GM23338 (cell line): ENCODE results near the gene CPNE5. TPM values are rescaled to one million over a fixed set of nuclear protein-coding genes. Genes with fewer than 3 reads are reported as not detected.
A peak's percentile ranks its signal among the peaks of the same experiment; 100 is the strongest.

Experiments used
- ATAC-seq: fragments of 200-7000 bp; cut with Tn5 transposase; 3 replicates; pipeline ENCODE4 v1.9.1; 2020
- DNase-seq: peaks from one replicate; pipeline ENCODE4 v3.0.0-alpha.2; 2015; ENCODE audit warnings: low spot score
- H2AFZ ChIP-seq: fragments of 200-600 bp; sonication (generic); 2 replicates; pipeline ENCODE4 v1.8.0; 2016; ENCODE audit warnings: antibody characterized with exemption, mild to moderate bottlenecking, moderate library complexity
- H3F3A ChIP-seq: fragments of 200-600 bp; sonication (generic); replicated peaks from 2 replicates; pipeline ENCODE4 v1.8.0; 2017; ENCODE audit warnings: antibody characterized with exemption, mixed run types, low read depth
- H3K27ac ChIP-seq: fragments of 200-600 bp; sonication (generic); 2 replicates; pipeline ENCODE4 v1.6.1; 2016; ENCODE audit warnings: low read depth
- H3K27me3 ChIP-seq: fragments of 200-600 bp; sonication (generic); 2 replicates; pipeline ENCODE4 v1.8.0; 2016; ENCODE audit warnings: mild to moderate bottlenecking, mixed run types, moderate library complexity; ENCODE audit not compliant: insufficient read depth
- H3K36me3 ChIP-seq: fragments of 200-600 bp; sonication (generic); 2 replicates; pipeline ENCODE4 v1.8.0; 2016; ENCODE audit warnings: mild to moderate bottlenecking; ENCODE audit not compliant: insufficient read depth
- H3K4me1 ChIP-seq: fragments of 200-600 bp; sonication (generic); 2 replicates; pipeline ENCODE4 v1.8.0; 2016; ENCODE audit warnings: mild to moderate bottlenecking, moderate library complexity; ENCODE audit not compliant: insufficient read depth
- H3K4me2 ChIP-seq: fragments of 200-600 bp; sonication (generic); 2 replicates; pipeline ENCODE4 v1.7.1; 2017; ENCODE audit warnings: mixed run types
- H3K4me3 ChIP-seq: fragments of 200-600 bp; sonication (generic); 2 replicates; pipeline ENCODE4 v1.6.1; 2016; ENCODE audit warnings: mixed run types
- H3K79me2 ChIP-seq: fragments of 200-600 bp; sonication (generic); replicated peaks from 2 replicates; pipeline ENCODE4 v1.8.0; 2017; ENCODE audit warnings: mild to moderate bottlenecking; ENCODE audit not compliant: insufficient read depth
- H3K9me2 ChIP-seq: fragments of 200-600 bp; sonication (generic); 2 replicates; pipeline ENCODE4 v1.8.0; 2017; ENCODE audit not compliant: insufficient read depth
- H4K20me1 ChIP-seq: fragments of 200-600 bp; sonication (generic); replicated peaks from 2 replicates; pipeline ENCODE4 v1.8.0; 2017; ENCODE audit warnings: mild to moderate bottlenecking; ENCODE audit not compliant: insufficient read depth
- H3K27ac Mint-ChIP-seq: 2 replicates; pipeline ENCODE4 v1.8.0; 2020; ENCODE audit warnings: inconsistent platforms, mild to moderate bottlenecking, moderate library complexity, mixed read lengths
- H3K27me3 Mint-ChIP-seq: 3 replicates; pipeline ENCODE4 v1.8.0; 2022; ENCODE audit warnings: low read depth, mild to moderate bottlenecking, moderate library complexity, mixed read lengths, inconsistent platforms; ENCODE audit not compliant: insufficient read depth, poor library complexity
- H3K36me3 Mint-ChIP-seq: 3 replicates; pipeline ENCODE4 v1.8.0; 2021; ENCODE audit warnings: low read depth, mild to moderate bottlenecking, inconsistent platforms, moderate library complexity, mixed read lengths
- H3K4me1 Mint-ChIP-seq: 3 replicates; pipeline ENCODE4 v1.8.0; 2020; ENCODE audit warnings: mild to moderate bottlenecking, inconsistent platforms, mixed read lengths
- H3K4me3 Mint-ChIP-seq: 3 replicates; pipeline ENCODE4 v1.8.0; 2021; ENCODE audit warnings: moderate library complexity, mild to moderate bottlenecking, inconsistent platforms, mixed read lengths
- H3K9me3 Mint-ChIP-seq: 3 replicates; pipeline ENCODE4 v1.8.0; 2020; ENCODE audit warnings: moderate library complexity, mild to moderate bottlenecking, inconsistent platforms, mixed read lengths
- CREB1 ChIP-seq: fragments of 250-450 bp; sonication (Bioruptor Pico); IDR thresholded peaks from 2 replicates; pipeline ENCODE4 v1.5.0; 2020; ENCODE audit warnings: low read depth, mild to moderate bottlenecking, moderate library complexity
- EZH2 ChIP-seq: fragments of 200-600 bp; sonication (generic); IDR thresholded peaks from one replicate; pipeline ENCODE4 v1.8.0; 2017; ENCODE audit warnings: antibody characterized with exemption, mild to moderate bottlenecking, low read depth; ENCODE audit not compliant: unreplicated experiment
- EZH2phosphoT487 ChIP-seq: fragments of 200-600 bp; sonication (generic); IDR thresholded peaks from one replicate; pipeline ENCODE4 v1.8.1; 2018; ENCODE audit warnings: antibody characterized with exemption; ENCODE audit not compliant: unreplicated experiment
- JUNB ChIP-seq: IDR thresholded peaks from one replicate; pipeline ENCODE4 v1.6.1; 2016; ENCODE audit warnings: antibody characterized with exemption; ENCODE audit not compliant: unreplicated experiment
- NANOG ChIP-seq: IDR thresholded peaks from 2 replicates; pipeline ENCODE4 v1.6.1; 2016; ENCODE audit warnings: antibody characterized with exemption, borderline replicate concordance
- STAT1 ChIP-seq: IDR thresholded peaks from one replicate; pipeline ENCODE4 v1.6.1; 2016; ENCODE audit warnings: antibody characterized with exemption; ENCODE audit not compliant: unreplicated experiment
- ZNF114 ChIP-seq: fragments of 250-450 bp; sonication (Bioruptor Pico); IDR thresholded peaks from 2 replicates; pipeline ENCODE4 v1.5.0; 2020; ENCODE audit warnings: mild to moderate bottlenecking, moderate library complexity
- ZNF331 ChIP-seq: fragments of 250-450 bp; sonication (Bioruptor Pico); IDR thresholded peaks from 2 replicates; pipeline ENCODE4 v1.5.0; 2020; ENCODE audit warnings: low read depth, mild to moderate bottlenecking, moderate library complexity
- polyA plus RNA-seq: library from polyadenylated mRNA; unstranded; fragments of >200 nt; fragmentation: Nextera tagmentation; extraction: Ambion mirVana; gene quantifications from 2 replicates; pipeline ENCODE4 v1.2.1, GENCODE V29; 2016
- total RNA-seq: library from RNA; depleted of rRNA; stranded (reverse); fragments of >200 nt; shearing (Covaris generic); gene quantifications from 2 replicates; pipeline ENCODE4 v1.2.3, GENCODE V29; 2014
- TF ChIP-seq, protein P1 (sequence below): fragments of 250-450 bp; sonication (Bioruptor Pico); IDR thresholded peaks from 2 replicates; pipeline ENCODE4 v1.5.0; 2020; ENCODE audit warnings: mild to moderate bottlenecking, moderate library complexity
- TF ChIP-seq, protein P2 (sequence below), 2 experiments: fragments of 200-600 bp in 1 of 2; sonication (generic) in 1 of 2; conservative IDR thresholded peaks; 2 replicates each; pipeline versions ENCODE4 v1.5.1 to v1.6.1; 2016 to 2017; ENCODE audit warnings: antibody characterized with exemption in 2 of 2, low read depth in 2 of 2, mild to moderate bottlenecking in 2 of 2, moderate library complexity in 1 of 2

CPNE5 gene
- total and polyA plus RNA-seq, 2 experiments from 2014 or later: 0.14 to 0.42 TPM

DNA sequence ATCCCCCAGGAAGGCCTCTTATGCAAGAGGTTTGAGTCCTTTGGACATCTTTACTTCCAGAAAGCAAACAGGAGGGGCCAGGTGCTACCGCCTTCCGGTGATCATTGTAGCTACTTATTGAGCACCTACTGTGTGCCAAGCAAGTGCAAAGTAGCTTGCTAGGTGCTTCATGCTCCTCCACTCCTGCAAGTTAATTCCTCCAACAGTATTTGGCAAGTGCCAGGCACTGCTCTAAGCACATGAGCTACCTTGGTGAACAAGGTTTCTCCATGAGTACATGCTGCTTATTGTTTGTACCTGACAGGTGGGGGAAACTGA is 2.3 kb downstream of the CPNE5 start (continued):
- TF ChIP-seq, protein P1, sequence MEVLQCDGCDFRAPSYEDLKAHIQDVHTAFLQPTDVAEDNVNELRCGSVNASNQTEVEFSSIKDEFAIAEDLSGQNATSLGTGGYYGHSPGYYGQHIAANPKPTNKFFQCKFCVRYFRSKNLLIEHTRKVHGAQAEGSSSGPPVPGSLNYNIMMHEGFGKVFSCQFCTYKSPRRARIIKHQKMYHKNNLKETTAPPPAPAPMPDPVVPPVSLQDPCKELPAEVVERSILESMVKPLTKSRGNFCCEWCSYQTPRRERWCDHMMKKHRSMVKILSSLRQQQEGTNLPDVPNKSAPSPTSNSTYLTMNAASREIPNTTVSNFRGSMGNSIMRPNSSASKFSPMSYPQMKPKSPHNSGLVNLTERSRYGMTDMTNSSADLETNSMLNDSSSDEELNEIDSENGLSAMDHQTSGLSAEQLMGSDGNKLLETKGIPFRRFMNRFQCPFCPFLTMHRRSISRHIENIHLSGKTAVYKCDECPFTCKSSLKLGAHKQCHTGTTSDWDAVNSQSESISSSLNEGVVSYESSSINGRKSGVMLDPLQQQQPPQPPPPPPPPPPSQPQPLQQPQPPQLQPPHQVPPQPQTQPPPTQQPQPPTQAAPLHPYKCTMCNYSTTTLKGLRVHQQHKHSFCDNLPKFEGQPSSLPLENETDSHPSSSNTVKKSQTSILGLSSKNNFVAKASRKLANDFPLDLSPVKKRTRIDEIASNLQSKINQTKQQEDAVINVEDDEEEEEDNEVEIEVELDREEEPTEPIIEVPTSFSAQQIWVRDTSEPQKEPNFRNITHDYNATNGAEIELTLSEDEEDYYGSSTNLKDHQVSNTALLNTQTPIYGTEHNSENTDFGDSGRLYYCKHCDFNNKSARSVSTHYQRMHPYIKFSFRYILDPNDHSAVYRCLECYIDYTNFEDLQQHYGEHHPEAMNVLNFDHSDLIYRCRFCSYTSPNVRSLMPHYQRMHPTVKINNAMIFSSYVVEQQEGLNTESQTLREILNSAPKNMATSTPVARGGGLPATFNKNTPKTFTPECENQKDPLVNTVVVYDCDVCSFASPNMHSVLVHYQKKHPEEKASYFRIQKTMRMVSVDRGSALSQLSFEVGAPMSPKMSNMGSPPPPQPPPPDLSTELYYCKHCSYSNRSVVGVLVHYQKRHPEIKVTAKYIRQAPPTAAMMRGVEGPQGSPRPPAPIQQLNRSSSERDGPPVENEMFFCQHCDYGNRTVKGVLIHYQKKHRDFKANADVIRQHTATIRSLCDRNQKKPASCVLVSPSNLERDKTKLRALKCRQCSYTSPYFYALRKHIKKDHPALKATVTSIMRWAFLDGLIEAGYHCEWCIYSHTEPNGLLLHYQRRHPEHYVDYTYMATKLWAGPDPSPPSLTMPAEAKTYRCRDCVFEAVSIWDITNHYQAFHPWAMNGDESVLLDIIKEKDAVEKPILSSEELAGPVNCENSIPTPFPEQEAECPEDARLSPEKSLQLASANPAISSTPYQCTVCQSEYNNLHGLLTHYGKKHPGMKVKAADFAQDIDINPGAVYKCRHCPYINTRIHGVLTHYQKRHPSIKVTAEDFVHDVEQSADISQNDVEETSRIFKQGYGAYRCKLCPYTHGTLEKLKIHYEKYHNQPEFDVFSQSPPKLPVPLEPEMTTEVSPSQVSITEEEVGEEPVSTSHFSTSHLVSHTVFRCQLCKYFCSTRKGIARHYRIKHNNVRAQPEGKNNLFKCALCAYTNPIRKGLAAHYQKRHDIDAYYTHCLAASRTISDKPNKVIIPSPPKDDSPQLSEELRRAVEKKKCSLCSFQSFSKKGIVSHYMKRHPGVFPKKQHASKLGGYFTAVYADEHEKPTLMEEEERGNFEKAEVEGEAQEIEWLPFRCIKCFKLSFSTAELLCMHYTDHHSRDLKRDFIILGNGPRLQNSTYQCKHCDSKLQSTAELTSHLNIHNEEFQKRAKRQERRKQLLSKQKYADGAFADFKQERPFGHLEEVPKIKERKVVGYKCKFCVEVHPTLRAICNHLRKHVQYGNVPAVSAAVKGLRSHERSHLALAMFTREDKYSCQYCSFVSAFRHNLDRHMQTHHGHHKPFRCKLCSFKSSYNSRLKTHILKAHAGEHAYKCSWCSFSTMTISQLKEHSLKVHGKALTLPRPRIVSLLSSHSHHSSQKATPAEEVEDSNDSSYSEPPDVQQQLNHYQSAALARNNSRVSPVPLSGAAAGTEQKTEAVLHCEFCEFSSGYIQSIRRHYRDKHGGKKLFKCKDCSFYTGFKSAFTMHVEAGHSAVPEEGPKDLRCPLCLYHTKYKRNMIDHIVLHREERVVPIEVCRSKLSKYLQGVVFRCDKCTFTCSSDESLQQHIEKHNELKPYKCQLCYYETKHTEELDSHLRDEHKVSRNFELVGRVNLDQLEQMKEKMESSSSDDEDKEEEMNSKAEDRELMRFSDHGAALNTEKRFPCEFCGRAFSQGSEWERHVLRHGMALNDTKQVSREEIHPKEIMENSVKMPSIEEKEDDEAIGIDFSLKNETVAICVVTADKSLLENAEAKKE (CRISPR knock-in tag): no peak
- TF ChIP-seq JUNB (no peak), EZH2 (no peak), ZNF331 (CRISPR knock-in tag) (no peak), STAT1 (no peak), NANOG (no peak), EZH2phosphoT487 (no peak), ZNF114 (no peak)

DNA sequence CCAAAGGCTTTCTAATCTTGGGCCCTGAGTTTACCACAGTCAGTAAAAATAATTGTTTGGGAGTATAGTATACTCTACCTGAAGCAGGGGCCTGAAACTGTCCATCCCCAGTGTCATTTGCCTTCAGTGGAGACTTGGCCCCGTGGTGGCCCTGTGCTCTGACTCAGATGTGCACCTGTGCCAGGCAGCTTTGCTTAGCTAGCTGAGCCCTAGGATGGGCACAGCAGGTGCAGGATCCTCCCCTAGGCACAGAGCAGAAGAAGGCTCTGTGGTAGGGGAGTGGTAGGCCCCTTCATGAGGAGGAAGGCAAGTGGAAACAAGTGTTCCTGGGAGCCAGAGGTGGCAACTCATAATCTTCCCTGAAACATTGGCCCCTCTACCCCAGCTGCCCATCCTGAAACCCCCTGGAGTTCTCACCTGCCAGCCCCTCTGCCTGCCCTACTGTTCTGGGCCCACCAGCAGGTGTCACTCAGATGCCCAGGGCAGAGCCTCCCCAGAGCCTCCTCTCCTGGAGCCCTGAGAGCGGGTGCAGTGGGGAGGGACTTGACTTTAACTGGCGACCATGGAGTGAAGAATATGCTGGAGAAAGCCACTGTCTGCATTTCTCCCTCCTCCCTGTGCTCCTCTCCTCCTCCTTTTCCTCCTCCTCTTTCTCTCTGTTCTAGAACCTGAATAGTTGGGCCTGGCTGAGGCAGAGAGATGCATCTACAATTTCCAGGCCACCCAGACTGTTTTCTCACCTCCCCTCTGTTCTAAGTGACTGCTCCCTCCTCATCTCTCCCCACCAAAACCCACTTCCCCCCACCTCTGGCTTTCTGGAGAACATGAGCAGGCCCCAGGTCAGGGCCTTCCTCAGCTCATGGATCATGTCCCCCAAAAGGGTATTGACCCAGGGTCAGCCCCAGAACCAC is 2.9 kb downstream of the CPNE5 start:
- TF ChIP-seq ZNF114 (no peak), CREB1 (no peak)
- TF ChIP-seq, protein P2, sequence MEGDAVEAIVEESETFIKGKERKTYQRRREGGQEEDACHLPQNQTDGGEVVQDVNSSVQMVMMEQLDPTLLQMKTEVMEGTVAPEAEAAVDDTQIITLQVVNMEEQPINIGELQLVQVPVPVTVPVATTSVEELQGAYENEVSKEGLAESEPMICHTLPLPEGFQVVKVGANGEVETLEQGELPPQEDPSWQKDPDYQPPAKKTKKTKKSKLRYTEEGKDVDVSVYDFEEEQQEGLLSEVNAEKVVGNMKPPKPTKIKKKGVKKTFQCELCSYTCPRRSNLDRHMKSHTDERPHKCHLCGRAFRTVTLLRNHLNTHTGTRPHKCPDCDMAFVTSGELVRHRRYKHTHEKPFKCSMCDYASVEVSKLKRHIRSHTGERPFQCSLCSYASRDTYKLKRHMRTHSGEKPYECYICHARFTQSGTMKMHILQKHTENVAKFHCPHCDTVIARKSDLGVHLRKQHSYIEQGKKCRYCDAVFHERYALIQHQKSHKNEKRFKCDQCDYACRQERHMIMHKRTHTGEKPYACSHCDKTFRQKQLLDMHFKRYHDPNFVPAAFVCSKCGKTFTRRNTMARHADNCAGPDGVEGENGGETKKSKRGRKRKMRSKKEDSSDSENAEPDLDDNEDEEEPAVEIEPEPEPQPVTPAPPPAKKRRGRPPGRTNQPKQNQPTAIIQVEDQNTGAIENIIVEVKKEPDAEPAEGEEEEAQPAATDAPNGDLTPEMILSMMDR (conservative IDR thresholded peaks at IDR 0.05; ENCODE audit: low read depth in 2 of 2): peak in 1 of 2 experiments; percentile 49; a peak in 3 of 4 replicates
- Histone ChIP-seq H3K36me3 (no peaks in the 10 kb centered on the region), H2AFZ (no peak overlapping the region), H3F3A (no peaks in the 10 kb centered on the region), H3K4me2 (no peak overlapping the region), H3K4me3 (no peak overlapping the region), H3K9me2 (no peaks in the 10 kb centered on the region), H3K4me1 (peaks cover 9% of the 10 kb centered on the region), H3K27ac (no peak overlapping the region), H3K79me2 (no peaks in the 10 kb centered on the region), H3K27me3 (peaks cover 60% of the 10 kb centered on the region), H4K20me1 (no peaks in the 10 kb centered on the region)
- DNase-seq (no peak), ATAC-seq (no peak)
- peaks cover 6% of the 10 kb centered on the region; the same call in 2 of the 3 replicates for H3K9me3 Mint-ChIP-seq
- H3K4me3 Mint-ChIP-seq: no peak overlapping the region
- no peak overlapping the region for H3K27ac Mint-ChIP-seq
- peaks cover 21% of the 10 kb centered on the region for H3K4me1 Mint-ChIP-seq
- peaks cover 52% of the 10 kb centered on the region for H3K27me3 Mint-ChIP-seq
- H3K36me3 Mint-ChIP-seq: peaks cover 4% of the 10 kb centered on the region; the same call in 1 of the 3 replicates
